ENCODE measurements around the gene ADAMTS12. TPM values are rescaled to one million over a fixed set of nuclear protein-coding genes. Genes with fewer than 3 reads are reported as not detected.
"Not testable (repeated sequence)": the region's sequence is repeated elsewhere in the genome, so short reads cannot be mapped to it uniquely, and the experiment has no call there.

The ADAMTS12 gene
- total RNA-seq, 4 donors from 2014 or later, result 0.22 to 1.2 (median 0.77) TPM

- intact Hi-C loops (cut with DNase I; ENCODE audit: low total_unique reads), result no loop called here
- WGBS, 2 donors, result 79 to 86% methylated on average over 3 of the region's 3 CpGs
- no peak for TF ChIP-seq CTCF (IDR thresholded peaks at IDR 0.05)
- TF ChIP-seq POLR2A (IDR thresholded peaks at IDR 0.05), result no peak
- DNase-seq (ENCODE audit: low spot score in 2 of 2), result no peak
- H3K4me3 ChIP-seq (ENCODE audit: low read depth, poor library complexity, severe bottlenecking), result no peak overlapping the region
These were observed 8.3 kb downstream of the ADAMTS12 start for GRCh38 chr5:33883482-33883881.

GRCh38 chr5:33880319-33880718 lies 11.5 kb downstream of the ADAMTS12 start:
- 89 to 95% methylated on average over 3 of the region's 3 CpGs for WGBS, 2 donors
- intact Hi-C loops (cut with DNase I; ENCODE audit: low total_unique reads), result no loop called here
- DNase-seq (ENCODE audit: low spot score in 2 of 2), result no peak
- no peak overlapping the region for H3K4me3 ChIP-seq (ENCODE audit: low read depth, poor library complexity, severe bottlenecking)
- TF ChIP-seq POLR2A (IDR thresholded peaks at IDR 0.05) (no peak), CTCF (IDR thresholded peaks at IDR 0.05) (no peak)

- no peak overlapping the region for H3K4me3 ChIP-seq (ENCODE audit: low read depth, poor library complexity, severe bottlenecking)
- intact Hi-C loops (cut with DNase I; ENCODE audit: low total_unique reads), result no loop called here
- 59 to 62% methylated on average over 4 of the region's 4 CpGs for WGBS, 2 donors
- no peak for DNase-seq (ENCODE audit: low spot score in 2 of 2)
- TF ChIP-seq POLR2A (IDR thresholded peaks at IDR 0.05) (no peak), CTCF (IDR thresholded peaks at IDR 0.05) (no peak)
These were observed 14.3 kb downstream of the ADAMTS12 start for GRCh38 chr5:33877449-33877848.

- DNase-seq (ENCODE audit: low spot score in 2 of 2), result no peak
- 89 to 100% methylated on average over 1 of the region's 1 CpG for WGBS, 2 donors
- H3K4me3 ChIP-seq (ENCODE audit: low read depth, poor library complexity, severe bottlenecking), result no peak overlapping the region
- TF ChIP-seq CTCF (IDR thresholded peaks at IDR 0.05), result no peak
- TF ChIP-seq POLR2A (IDR thresholded peaks at IDR 0.05), result no peak
- intact Hi-C loops (cut with DNase I; ENCODE audit: low total_unique reads), result no loop called here
These were observed 24.5 kb downstream of the ADAMTS12 start for GRCh38 chr5:33867241-33867640.

- H3K4me3 ChIP-seq (ENCODE audit: low read depth, poor library complexity, severe bottlenecking); intact Hi-C loops (cut with DNase I; ENCODE audit: low total_unique reads); DNase-seq (ENCODE audit: low spot score in 2 of 2): not testable (repeated sequence)
- 66 to 69% methylated on average over 4 of the region's 4 CpGs for WGBS, 2 donors
These were observed 32.6 kb downstream of the ADAMTS12 start for GRCh38 chr5:33859177-33859576.

GRCh38 chr5:33857037-33857436 lies 34.8 kb downstream of the ADAMTS12 start:
- WGBS, 2 donors, result 87 to 92% methylated on average over 5 of the region's 5 CpGs
- intact Hi-C loops (cut with DNase I; ENCODE audit: low total_unique reads), result no loop called here

More at GRCh38 chr5:33857037-33857436, 34.8 kb downstream of the ADAMTS12 start:
- H3K4me3 ChIP-seq (ENCODE audit: low read depth, poor library complexity, severe bottlenecking), result no peak overlapping the region
- TF ChIP-seq CTCF (IDR thresholded peaks at IDR 0.05), result no peak
- no peak for TF ChIP-seq POLR2A (IDR thresholded peaks at IDR 0.05)
- DNase-seq (ENCODE audit: low spot score in 2 of 2), result no peak

Data from lower leg skin (tissue), 4 donors.